Measurements from ENCODE around the gene FANCE. TPM values are rescaled to one million over a fixed set of nuclear protein-coding genes. Genes with fewer than 3 reads are reported as not detected.

Gene FANCE
- total and polyA plus RNA-seq, 9 of the 15 experiments (the other 6 are each of a cell fraction or from before 2014, with no cell fraction given): 5.7 to 30.2 (median 17.0) TPM

DNA sequence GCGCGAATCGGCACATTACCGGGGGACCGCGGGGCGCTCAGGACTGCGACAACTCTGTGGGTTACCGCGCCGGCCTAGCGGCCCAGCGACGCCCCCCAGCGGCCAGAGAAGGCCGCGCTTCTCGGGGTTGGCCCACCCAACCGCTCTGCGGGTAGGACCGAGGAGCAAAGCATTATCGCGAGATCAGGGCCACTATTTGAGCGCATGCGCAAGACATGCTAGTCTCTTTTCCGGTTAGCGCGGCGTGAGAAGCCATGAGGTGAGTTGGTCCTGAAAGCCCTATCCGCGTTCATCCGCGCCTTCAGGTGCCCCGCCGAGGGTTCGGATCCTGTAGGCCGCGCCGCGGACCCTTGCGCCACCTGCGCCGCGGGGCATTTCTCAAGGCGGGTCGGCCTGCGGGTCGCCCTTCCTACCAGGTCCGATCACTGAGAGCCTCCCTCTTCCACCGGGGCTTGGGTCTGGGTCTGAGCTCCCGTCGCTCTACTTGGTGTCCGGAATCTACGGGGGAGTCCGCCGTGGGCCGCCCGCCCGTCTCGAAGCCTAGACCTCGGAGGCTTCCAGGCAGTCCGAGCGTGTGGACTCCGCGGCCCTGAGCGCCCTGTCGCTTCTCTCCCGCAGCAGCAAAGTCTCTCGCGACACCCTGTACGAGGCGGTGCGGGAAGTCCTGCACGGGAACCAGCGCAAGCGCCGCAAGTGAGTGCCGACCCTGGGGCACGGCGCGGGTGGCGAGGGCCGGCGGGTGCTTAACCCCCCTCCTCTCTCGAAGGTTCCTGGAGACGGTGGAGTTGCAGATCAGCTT lies 16.2 kb downstream of the FANCE start, which contains the start of gene RPL10A (continued):
- TF ChIP-seq, protein P1, sequence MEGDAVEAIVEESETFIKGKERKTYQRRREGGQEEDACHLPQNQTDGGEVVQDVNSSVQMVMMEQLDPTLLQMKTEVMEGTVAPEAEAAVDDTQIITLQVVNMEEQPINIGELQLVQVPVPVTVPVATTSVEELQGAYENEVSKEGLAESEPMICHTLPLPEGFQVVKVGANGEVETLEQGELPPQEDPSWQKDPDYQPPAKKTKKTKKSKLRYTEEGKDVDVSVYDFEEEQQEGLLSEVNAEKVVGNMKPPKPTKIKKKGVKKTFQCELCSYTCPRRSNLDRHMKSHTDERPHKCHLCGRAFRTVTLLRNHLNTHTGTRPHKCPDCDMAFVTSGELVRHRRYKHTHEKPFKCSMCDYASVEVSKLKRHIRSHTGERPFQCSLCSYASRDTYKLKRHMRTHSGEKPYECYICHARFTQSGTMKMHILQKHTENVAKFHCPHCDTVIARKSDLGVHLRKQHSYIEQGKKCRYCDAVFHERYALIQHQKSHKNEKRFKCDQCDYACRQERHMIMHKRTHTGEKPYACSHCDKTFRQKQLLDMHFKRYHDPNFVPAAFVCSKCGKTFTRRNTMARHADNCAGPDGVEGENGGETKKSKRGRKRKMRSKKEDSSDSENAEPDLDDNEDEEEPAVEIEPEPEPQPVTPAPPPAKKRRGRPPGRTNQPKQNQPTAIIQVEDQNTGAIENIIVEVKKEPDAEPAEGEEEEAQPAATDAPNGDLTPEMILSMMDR (IDR thresholded peaks at IDR 0.05 in 2 of 3, conservative IDR thresholded peaks at IDR 0.05 in 1 of 3; ENCODE audit: insufficient read depth in 2 of 3, low read depth in 1 of 3, low read length in 3 of 3): peak; percentile 97 to 99 (median 99)
- TF ChIP-seq ETS2 (tag; IDR thresholded peaks at IDR 0.05; ENCODE audit: borderline replicate concordance, poor library complexity, severe bottlenecking) (no peak), ZNF3 (CRISPR knock-in tag; IDR thresholded peaks at IDR 0.05) (no peak), DDX20 (tag; IDR thresholded peaks at IDR 0.05; ENCODE audit: low read depth) (no peak), FUS (optimal IDR thresholded peaks at IDR 0.05; ENCODE audit: low read depth, low read length) (peak; percentile 69), KDM4B (IDR thresholded peaks at IDR 0.05; ENCODE audit: borderline replicate concordance in 2 of 2, low read depth in 1 of 2) (no peak; a peak in 1 of 4 replicates), BDP1 (IDR thresholded peaks at IDR 0.05; ENCODE audit: insufficient read depth, insufficient read length) (no peak), GTF2A2 (tag; IDR thresholded peaks at IDR 0.05) (peak; percentile 94), PHTF2 (CRISPR knock-in tag; IDR thresholded peaks at IDR 0.05) (no peak), NR2F6 (CRISPR knock-in tag; IDR thresholded peaks at IDR 0.05) (0 out of 2 replicates have a peak, but pooled peaks have one; percentile 54), BCL6 (CRISPR knock-in tag; IDR thresholded peaks at IDR 0.05) (no peak), TEAD4 (IDR thresholded peaks at IDR 0.05; ENCODE audit: low read length) (0 out of 2 replicates have a peak, but pooled peaks have one; percentile 50), TEAD4 (CRISPR knock-in tag; IDR thresholded peaks at IDR 0.05; ENCODE audit: borderline replicate concordance) (0 out of 2 replicates have a peak, but pooled peaks have one; percentile 17)
- TF ChIP-seq, protein P2, sequence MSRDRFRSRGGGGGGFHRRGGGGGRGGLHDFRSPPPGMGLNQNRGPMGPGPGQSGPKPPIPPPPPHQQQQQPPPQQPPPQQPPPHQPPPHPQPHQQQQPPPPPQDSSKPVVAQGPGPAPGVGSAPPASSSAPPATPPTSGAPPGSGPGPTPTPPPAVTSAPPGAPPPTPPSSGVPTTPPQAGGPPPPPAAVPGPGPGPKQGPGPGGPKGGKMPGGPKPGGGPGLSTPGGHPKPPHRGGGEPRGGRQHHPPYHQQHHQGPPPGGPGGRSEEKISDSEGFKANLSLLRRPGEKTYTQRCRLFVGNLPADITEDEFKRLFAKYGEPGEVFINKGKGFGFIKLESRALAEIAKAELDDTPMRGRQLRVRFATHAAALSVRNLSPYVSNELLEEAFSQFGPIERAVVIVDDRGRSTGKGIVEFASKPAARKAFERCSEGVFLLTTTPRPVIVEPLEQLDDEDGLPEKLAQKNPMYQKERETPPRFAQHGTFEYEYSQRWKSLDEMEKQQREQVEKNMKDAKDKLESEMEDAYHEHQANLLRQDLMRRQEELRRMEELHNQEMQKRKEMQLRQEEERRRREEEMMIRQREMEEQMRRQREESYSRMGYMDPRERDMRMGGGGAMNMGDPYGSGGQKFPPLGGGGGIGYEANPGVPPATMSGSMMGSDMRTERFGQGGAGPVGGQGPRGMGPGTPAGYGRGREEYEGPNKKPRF (IDR thresholded peaks at IDR 0.05; ENCODE audit: low read depth, low read length): no peak
- TF ChIP-seq, protein P3, sequence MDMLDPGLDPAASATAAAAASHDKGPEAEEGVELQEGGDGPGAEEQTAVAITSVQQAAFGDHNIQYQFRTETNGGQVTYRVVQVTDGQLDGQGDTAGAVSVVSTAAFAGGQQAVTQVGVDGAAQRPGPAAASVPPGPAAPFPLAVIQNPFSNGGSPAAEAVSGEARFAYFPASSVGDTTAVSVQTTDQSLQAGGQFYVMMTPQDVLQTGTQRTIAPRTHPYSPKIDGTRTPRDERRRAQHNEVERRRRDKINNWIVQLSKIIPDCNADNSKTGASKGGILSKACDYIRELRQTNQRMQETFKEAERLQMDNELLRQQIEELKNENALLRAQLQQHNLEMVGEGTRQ (CRISPR knock-in tag; IDR thresholded peaks at IDR 0.05): no peak
